ENCODE results near the gene INPP4A.

Gene INPP4A

GRCh38 chr2:98534761-98535160 is 90.1 kb downstream of the INPP4A start:
- peak overlapping the region; percentile 38 for H3K27ac Mint-ChIP-seq
- H3K4me1 Mint-ChIP-seq (ENCODE audit: low read depth), result no peaks in the 10 kb centered on the region
- H3K9me3 Mint-ChIP-seq (ENCODE audit: low read depth), result no peaks in the 10 kb centered on the region
- H3K4me3 Mint-ChIP-seq, result no peak overlapping the region
- H3K36me3 Mint-ChIP-seq, result peaks cover 5% of the 10 kb centered on the region
- H3K27me3 Mint-ChIP-seq, result no peaks in the 10 kb centered on the region

- no peaks in the 10 kb centered on the region for H3K4me1 Mint-ChIP-seq (ENCODE audit: low read depth)
- no peaks in the 10 kb centered on the region for H3K9me3 Mint-ChIP-seq (ENCODE audit: low read depth)
- peaks cover 7% of the 10 kb centered on the region for H3K36me3 Mint-ChIP-seq
- H3K27ac Mint-ChIP-seq, result peak overlapping the region; percentile 41
- H3K4me3 Mint-ChIP-seq, result no peak overlapping the region
- H3K27me3 Mint-ChIP-seq, result no peaks in the 10 kb centered on the region
These were observed 91.5 kb downstream of the INPP4A start for GRCh38 chr2:98535971-98536677.

- Mint-ChIP-seq H3K4me3 (no peak overlapping the region), H3K27me3 (no peaks in the 10 kb centered on the region), H3K4me1 (ENCODE audit: low read depth) (no peaks in the 10 kb centered on the region), H3K27ac (peak overlapping the region; percentile 28), H3K36me3 (peaks cover 7% of the 10 kb centered on the region), H3K9me3 (ENCODE audit: low read depth) (no peaks in the 10 kb centered on the region)
These were observed 92.9 kb downstream of the INPP4A start for GRCh38 chr2:98537390-98538126.

- H3K4me3 Mint-ChIP-seq, result no peak overlapping the region
These were observed 93.8 kb downstream of the INPP4A start for GRCh38 chr2:98538280-98539041.

GRCh38 chr2:98539056-98539735 is 94.5 kb downstream of the INPP4A start:
- Mint-ChIP-seq H3K36me3 (peaks cover 3% of the 10 kb centered on the region), H3K4me3 (no peak overlapping the region), H3K27ac (no peak overlapping the region), H3K9me3 (ENCODE audit: low read depth) (no peaks in the 10 kb centered on the region), H3K4me1 (ENCODE audit: low read depth) (no peaks in the 10 kb centered on the region), H3K27me3 (no peaks in the 10 kb centered on the region)

More at GRCh38 chr2:98538280-98539041, 93.8 kb downstream of the INPP4A start:
- no peaks in the 10 kb centered on the region for H3K9me3 Mint-ChIP-seq (ENCODE audit: low read depth)
- no peak overlapping the region for H3K27ac Mint-ChIP-seq
- peaks cover 3% of the 10 kb centered on the region for H3K36me3 Mint-ChIP-seq
- no peaks in the 10 kb centered on the region for H3K27me3 Mint-ChIP-seq
- no peaks in the 10 kb centered on the region for H3K4me1 Mint-ChIP-seq (ENCODE audit: low read depth)

- Mint-ChIP-seq H3K4me1 (ENCODE audit: low read depth) (no peaks in the 10 kb centered on the region), H3K4me3 (no peak overlapping the region), H3K9me3 (ENCODE audit: low read depth) (no peaks in the 10 kb centered on the region), H3K36me3 (peaks cover 7% of the 10 kb centered on the region), H3K27me3 (no peaks in the 10 kb centered on the region), H3K27ac (no peak overlapping the region)
These were observed 95.9 kb downstream of the INPP4A start for GRCh38 chr2:98540536-98540935.

GRCh38 chr2:98541489-98541888 is 96.8 kb downstream of the INPP4A start:
- H3K27ac Mint-ChIP-seq, result no peak overlapping the region
- H3K4me3 Mint-ChIP-seq, result no peak overlapping the region
- no peaks in the 10 kb centered on the region for H3K27me3 Mint-ChIP-seq
- H3K4me1 Mint-ChIP-seq (ENCODE audit: low read depth), result peaks cover 7% of the 10 kb centered on the region
- H3K36me3 Mint-ChIP-seq, result peaks cover 12% of the 10 kb centered on the region
- no peaks in the 10 kb centered on the region for H3K9me3 Mint-ChIP-seq (ENCODE audit: low read depth)

GRCh38 chr2:98541906-98542305 is 97.2 kb downstream of the INPP4A start:
- Mint-ChIP-seq H3K36me3 (peaks cover 12% of the 10 kb centered on the region), H3K27me3 (no peaks in the 10 kb centered on the region), H3K9me3 (ENCODE audit: low read depth) (no peaks in the 10 kb centered on the region), H3K4me1 (ENCODE audit: low read depth) (peaks cover 12% of the 10 kb centered on the region), H3K4me3 (no peak overlapping the region), H3K27ac (peak overlapping the region; percentile 70)

- Mint-ChIP-seq H3K4me1 (ENCODE audit: low read depth) (peaks cover 24% of the 10 kb centered on the region), H3K27me3 (no peaks in the 10 kb centered on the region), H3K27ac (no peak overlapping the region), H3K9me3 (ENCODE audit: low read depth) (no peaks in the 10 kb centered on the region), H3K4me3 (no peak overlapping the region), H3K36me3 (peaks cover 16% of the 10 kb centered on the region)
These were observed 98.6 kb downstream of the INPP4A start for GRCh38 chr2:98543214-98543613.

- Mint-ChIP-seq H3K27ac (no peak overlapping the region), H3K4me3 (no peak overlapping the region), H3K27me3 (no peaks in the 10 kb centered on the region), H3K4me1 (ENCODE audit: low read depth) (peaks cover 27% of the 10 kb centered on the region), H3K9me3 (ENCODE audit: low read depth) (no peaks in the 10 kb centered on the region), H3K36me3 (peaks cover 16% of the 10 kb centered on the region)
These were observed 99.2 kb downstream of the INPP4A start for GRCh38 chr2:98543842-98544241.

- H3K9me3 Mint-ChIP-seq (ENCODE audit: low read depth), result no peaks in the 10 kb centered on the region
- H3K27me3 Mint-ChIP-seq, result no peaks in the 10 kb centered on the region
- no peak overlapping the region for H3K4me3 Mint-ChIP-seq
- H3K36me3 Mint-ChIP-seq, result peaks cover 15% of the 10 kb centered on the region
- H3K4me1 Mint-ChIP-seq (ENCODE audit: low read depth), result peaks cover 41% of the 10 kb centered on the region
- no peak overlapping the region for H3K27ac Mint-ChIP-seq
These were observed 100.9 kb downstream of the INPP4A start for GRCh38 chr2:98545591-98545990.

GRCh38 chr2:98546186-98546585 is 101.5 kb downstream of the INPP4A start:
- Mint-ChIP-seq H3K27ac (no peak overlapping the region), H3K9me3 (ENCODE audit: low read depth) (no peaks in the 10 kb centered on the region), H3K4me3 (no peak overlapping the region), H3K36me3 (peaks cover 16% of the 10 kb centered on the region), H3K27me3 (no peaks in the 10 kb centered on the region), H3K4me1 (ENCODE audit: low read depth) (peaks cover 47% of the 10 kb centered on the region)

GRCh38 chr2:98547092-98547790 is 102.6 kb downstream of the INPP4A start:
- H3K9me3 Mint-ChIP-seq (ENCODE audit: low read depth), result no peaks in the 10 kb centered on the region
- H3K4me3 Mint-ChIP-seq, result no peak overlapping the region
- H3K27ac Mint-ChIP-seq, result peak overlapping the region; percentile 58
- peaks cover 17% of the 10 kb centered on the region for H3K36me3 Mint-ChIP-seq
- no peaks in the 10 kb centered on the region for H3K27me3 Mint-ChIP-seq
- H3K4me1 Mint-ChIP-seq (ENCODE audit: low read depth), result peaks cover 57% of the 10 kb centered on the region
